NT2/D1 (cell line): ENCODE results near the gene YWHAE.
A peak's percentile ranks its signal among the peaks of the same experiment; 100 is the strongest.
"Not testable (repeated sequence)": the region's sequence is repeated elsewhere in the genome, so short reads cannot be mapped to it uniquely, and the experiment has no call there.

ENCODE experiments used
- DNase-seq: peaks from one replicate; pipeline ENCODE4 v3.0.0-alpha.2; 2011; ENCODE audit warnings: low read depth, low spot score
- H3K27me3 ChIP-seq: 2 replicates; pipeline ENCODE4 v1.6.0; 2011; ENCODE audit warnings: mild to moderate bottlenecking; ENCODE audit not compliant: insufficient read length, insufficient read depth
- H3K36me3 ChIP-seq: 2 replicates; pipeline ENCODE4 v1.6.1; 2011; ENCODE audit warnings: mild to moderate bottlenecking, low read length, mixed read lengths; ENCODE audit not compliant: insufficient read depth, insufficient read length
- H3K4me1 ChIP-seq: 2 replicates; pipeline ENCODE4 v1.5.1; 2011; ENCODE audit not compliant: insufficient read depth, insufficient read length
- H3K4me3 ChIP-seq: 2 replicates; pipeline ENCODE4 v1.5.1; 2011; ENCODE audit warnings: low read depth; ENCODE audit not compliant: insufficient read length
- H3K9ac ChIP-seq: 2 replicates; pipeline ENCODE4 v1.6.0; 2011; ENCODE audit warnings: low read depth; ENCODE audit not compliant: insufficient read length
- H3K9me3 ChIP-seq: 2 replicates; pipeline ENCODE4 v1.5.1; 2011; ENCODE audit warnings: mild to moderate bottlenecking, low read length; ENCODE audit not compliant: insufficient read depth
- SUZ12 ChIP-seq: IDR thresholded peaks from 2 replicates; pipeline ENCODE4 v1.6.1; 2011; ENCODE audit not compliant: insufficient read length, insufficient read depth; ENCODE audit errors: extremely low read depth
- YY1 ChIP-seq: IDR thresholded peaks from 2 replicates; pipeline ENCODE4 v1.6.1; 2011; ENCODE audit not compliant: insufficient read length, insufficient read depth
- ZNF274 ChIP-seq: IDR thresholded peaks from 2 replicates; pipeline ENCODE4 v1.6.1; 2011; ENCODE audit warnings: mild to moderate bottlenecking, low read depth, low read length

The YWHAE gene

GRCh38 chr17:1412185-1413110 is 12.4 kb upstream of the YWHAE start:
- Histone ChIP-seq H3K4me3 (no peak overlapping the region), H3K9ac (no peak overlapping the region), H3K27me3 (no peaks in the 10 kb centered on the region), H3K9me3 (no peaks in the 10 kb centered on the region), H3K36me3 (no peaks in the 10 kb centered on the region), H3K4me1 (peaks cover 3% of the 10 kb centered on the region)
- TF ChIP-seq YY1 (no peak), ZNF274 (no peak), SUZ12 (no peak)
- DNase-seq: no peak

- Histone ChIP-seq H3K9ac (no peak overlapping the region), H3K9me3 (no peaks in the 10 kb centered on the region), H3K4me1 (peaks cover 3% of the 10 kb centered on the region), H3K27me3 (no peaks in the 10 kb centered on the region), H3K36me3 (peaks cover 14% of the 10 kb centered on the region), H3K4me3 (no peak overlapping the region)
- TF ChIP-seq YY1: no peak
- TF ChIP-seq SUZ12: no peak
- TF ChIP-seq ZNF274: no peak
- DNase-seq: no peak
These were observed 2.2 kb upstream of the YWHAE start for GRCh38 chr17:1402262-1402586.

- peaks cover 5% of the 10 kb centered on the region for H3K4me1 ChIP-seq
- DNase-seq: no peak
These were observed 917 bp downstream of the YWHAE start for GRCh38 chr17:1398931-1399678.

GRCh38 chr17:1398028-1398427 is 2.0 kb downstream of the YWHAE start:
- H3K9me3 ChIP-seq: no peaks in the 10 kb centered on the region
- peaks cover 6% of the 10 kb centered on the region for H3K4me1 ChIP-seq
- DNase-seq: no peak
- TF ChIP-seq ZNF274 (no peak), SUZ12 (no peak), YY1 (no peak)
- no peaks in the 10 kb centered on the region for H3K27me3 ChIP-seq
- H3K4me3 ChIP-seq: peak overlapping the region; percentile 83
- peak overlapping the region; percentile 97 for H3K9ac ChIP-seq
- H3K36me3 ChIP-seq: peaks cover 31% of the 10 kb centered on the region

More at GRCh38 chr17:1398931-1399678, 917 bp downstream of the YWHAE start:
- TF ChIP-seq SUZ12 (no peak), ZNF274 (no peak), YY1 (no peak)
- H3K9ac ChIP-seq: peak overlapping the region; percentile 97
- peaks cover 26% of the 10 kb centered on the region for H3K36me3 ChIP-seq
- no peaks in the 10 kb centered on the region for H3K9me3 ChIP-seq
- H3K27me3 ChIP-seq: no peaks in the 10 kb centered on the region
- H3K4me3 ChIP-seq: peak overlapping the region; percentile 83

- not testable (repeated sequence) for H3K9ac ChIP-seq, H3K4me3 ChIP-seq, H3K27me3 ChIP-seq, DNase-seq, H3K4me1 ChIP-seq, H3K9me3 ChIP-seq
- peaks cover 36% of the 10 kb centered on the region for H3K36me3 ChIP-seq
These were observed 4.0 kb downstream of the YWHAE start for GRCh38 chr17:1395876-1396665.

GRCh38 chr17:1391577-1391976 is 8.4 kb downstream of the YWHAE start:
- TF ChIP-seq ZNF274: no peak
- H3K36me3 ChIP-seq: peaks cover 29% of the 10 kb centered on the region
- H3K27me3 ChIP-seq: no peaks in the 10 kb centered on the region
- DNase-seq: no peak
- peaks cover 3% of the 10 kb centered on the region for H3K4me1 ChIP-seq
- no peak overlapping the region for H3K4me3 ChIP-seq
- no peaks in the 10 kb centered on the region for H3K9me3 ChIP-seq
- no peak overlapping the region for H3K9ac ChIP-seq
